ENCODE data around the gene BRSK1.

Gene BRSK1

GRCh38 chr19:55333870-55334269, 50.1 kb downstream of the BRSK1 start:
- no peaks in the 10 kb centered on the region for H3K9me3 ChIP-seq (ENCODE audit: severe bottlenecking)
- H3K4me1 ChIP-seq (ENCODE audit: insufficient read depth, poor library complexity, severe bottlenecking): peaks cover 14% of the 10 kb centered on the region
- no peak for ATAC-seq (ENCODE audit: low read depth)
- no peak for DNase-seq (ENCODE audit: low spot score)
- no peaks in the 10 kb centered on the region for H3K27me3 ChIP-seq (ENCODE audit: insufficient read depth, poor library complexity, severe bottlenecking)
- H3K36me3 ChIP-seq (ENCODE audit: low read depth): no peaks in the 10 kb centered on the region
- H3K27ac ChIP-seq (ENCODE audit: poor library complexity, severe bottlenecking): no peak overlapping the region
- no peak for TF ChIP-seq CTCF (IDR thresholded peaks at IDR 0.05; ENCODE audit: poor library complexity, severe bottlenecking)
- no peak overlapping the region for H3K4me3 ChIP-seq (ENCODE audit: severe bottlenecking)

- H3K27ac ChIP-seq (ENCODE audit: poor library complexity, severe bottlenecking): peak overlapping the region; percentile 39
- no peaks in the 10 kb centered on the region for H3K36me3 ChIP-seq (ENCODE audit: low read depth)
- H3K27me3 ChIP-seq (ENCODE audit: insufficient read depth, poor library complexity, severe bottlenecking): no peaks in the 10 kb centered on the region
- ATAC-seq (ENCODE audit: low read depth) (peak; percentile 3; the same call in 1 of the 3 replicates), DNase-seq (ENCODE audit: low spot score) (peak; percentile 82)
- no peak for TF ChIP-seq CTCF (IDR thresholded peaks at IDR 0.05; ENCODE audit: poor library complexity, severe bottlenecking)
- no peak overlapping the region for H3K4me3 ChIP-seq (ENCODE audit: severe bottlenecking)
- H3K4me1 ChIP-seq (ENCODE audit: insufficient read depth, poor library complexity, severe bottlenecking): peaks cover 14% of the 10 kb centered on the region
- no peaks in the 10 kb centered on the region for H3K9me3 ChIP-seq (ENCODE audit: severe bottlenecking)
Observed at GRCh38 chr19:55336101-55336500, 52.3 kb downstream of the BRSK1 start.

GRCh38 chr19:55339105-55339888, 55.5 kb downstream of the BRSK1 start, which contains the start of gene KMT5C:
Gene KMT5C, plus strand, starts transcription at chr19:55339876. Its CDS starts 2,061 bp downstream, at chr19:55341937.
- Histone ChIP-seq H3K36me3 (ENCODE audit: low read depth) (peaks cover 13% of the 10 kb centered on the region; the same call in 1 of the 2 replicates), H3K4me1 (ENCODE audit: insufficient read depth, poor library complexity, severe bottlenecking) (peaks cover 19% of the 10 kb centered on the region), H3K4me3 (ENCODE audit: severe bottlenecking) (peak within 1 kb of the TSS; percentile 50), H3K9me3 (ENCODE audit: severe bottlenecking) (no peaks in the 10 kb centered on the region), H3K27me3 (ENCODE audit: insufficient read depth, poor library complexity, severe bottlenecking) (no peaks in the 10 kb centered on the region), H3K27ac (ENCODE audit: poor library complexity, severe bottlenecking) (peak within 1 kb of the TSS; percentile 80)
- DNase-seq (ENCODE audit: low spot score) (peak; percentile 100), ATAC-seq (ENCODE audit: low read depth) (peak; percentile 83)
- peak; percentile 11 for TF ChIP-seq CTCF (IDR thresholded peaks at IDR 0.05; ENCODE audit: poor library complexity, severe bottlenecking)

DNA sequence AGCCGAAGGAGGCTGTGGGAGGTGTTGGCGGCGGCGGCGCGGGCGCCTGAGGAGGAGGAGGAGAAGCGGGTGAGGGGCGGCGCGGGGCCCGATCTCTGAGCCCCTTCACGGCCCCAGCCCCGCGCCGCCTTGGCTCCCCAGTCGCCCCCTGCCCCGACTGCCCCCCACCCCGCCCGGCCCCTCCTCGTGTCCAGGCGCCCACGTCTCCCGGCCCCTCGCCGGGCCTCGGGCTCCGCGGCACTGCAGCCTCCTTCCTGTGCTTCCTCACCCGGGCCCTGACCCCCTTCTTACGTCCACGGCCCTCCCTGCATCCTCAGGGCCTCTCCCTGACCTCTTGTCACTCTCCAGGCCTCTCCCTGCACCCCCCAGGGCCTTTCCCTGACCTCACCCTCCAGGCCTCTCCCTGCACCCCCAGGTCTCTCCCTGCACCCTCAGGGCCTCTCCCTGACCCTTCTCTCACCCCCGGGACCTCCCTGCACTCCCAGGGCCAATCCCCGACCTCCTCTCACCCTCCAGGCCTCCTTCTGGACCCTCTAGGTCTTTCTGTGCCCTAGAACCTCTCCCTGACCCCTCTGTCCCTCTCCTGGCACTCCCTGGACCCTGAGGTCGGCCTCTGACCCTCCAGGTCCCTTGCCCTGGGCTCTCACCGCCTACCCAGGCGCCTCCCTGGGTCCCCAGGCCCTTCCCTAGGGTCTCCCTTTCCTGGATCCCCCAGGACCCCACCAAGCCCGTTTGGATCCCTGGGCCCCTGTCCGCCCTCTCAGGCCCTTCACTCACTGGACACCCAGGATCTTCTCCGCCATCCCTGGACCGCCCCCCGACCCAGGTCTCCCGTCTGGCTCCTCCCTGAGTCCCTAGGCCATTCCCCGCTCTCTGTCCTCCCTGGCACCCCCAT, 56.3 kb downstream of the BRSK1 start:
- DNase-seq (ENCODE audit: low spot score): no peak
- Histone ChIP-seq H3K27ac (ENCODE audit: poor library complexity, severe bottlenecking) (peak overlapping the region; percentile 80), H3K27me3 (ENCODE audit: insufficient read depth, poor library complexity, severe bottlenecking) (no peaks in the 10 kb centered on the region), H3K4me1 (ENCODE audit: insufficient read depth, poor library complexity, severe bottlenecking) (peaks cover 28% of the 10 kb centered on the region), H3K9me3 (ENCODE audit: severe bottlenecking) (no peaks in the 10 kb centered on the region), H3K36me3 (ENCODE audit: low read depth) (peaks cover 13% of the 10 kb centered on the region; the same call in 1 of the 2 replicates), H3K4me3 (ENCODE audit: severe bottlenecking) (peak overlapping the region; percentile 50)
- no peak for ATAC-seq (ENCODE audit: low read depth)
- no peak for TF ChIP-seq CTCF (IDR thresholded peaks at IDR 0.05; ENCODE audit: poor library complexity, severe bottlenecking)
